HFFc6 (cell line): ENCODE data around the gene CDH5. TPM values are rescaled to one million over a fixed set of nuclear protein-coding genes. Genes with fewer than 3 reads are reported as not detected.

Experiments
- DNase-seq: peaks from one replicate; pipeline ENCODE4 v3.0.0-alpha.2; 2018
- H3K27ac Mint-ChIP-seq: 2 replicates; pipeline ENCODE4 v1.8.0; 2020; ENCODE audit warnings: mild to moderate bottlenecking, mixed read lengths
- H3K27me3 Mint-ChIP-seq: 2 replicates; pipeline ENCODE4 v1.8.0; 2021; ENCODE audit warnings: mild to moderate bottlenecking, moderate library complexity, mixed read lengths; ENCODE audit not compliant: insufficient read depth
- H3K36me3 Mint-ChIP-seq: 2 replicates; pipeline ENCODE4 v1.8.0; 2021; ENCODE audit warnings: low read depth, mixed read lengths
- H3K4me1 Mint-ChIP-seq: 2 replicates; pipeline ENCODE4 v1.8.0; 2020; ENCODE audit warnings: low read depth, mixed read lengths
- H3K4me3 Mint-ChIP-seq: 2 replicates; pipeline ENCODE4 v1.8.0; 2020; ENCODE audit warnings: mild to moderate bottlenecking, moderate library complexity, mixed read lengths
- H3K9me3 Mint-ChIP-seq: 2 replicates; pipeline ENCODE4 v1.8.0; 2020; ENCODE audit warnings: mild to moderate bottlenecking, mixed read lengths
- total RNA-seq, 6 experiments: library from RNA; stranded (reverse); fragmentation: NEBNext Ultra II Directional; extraction: Animal tissue kit (Norgen Biotek cat#: 25700); gene quantifications; 2 replicates in 1 of 6; 3 replicates in 5 of 6; pipeline ENCODE4 v1.2.3, GENCODE V29; 2021
- TF ChIP-seq, protein P1 (sequence below): fragments of 200-600 bp; sonication (generic); IDR thresholded peaks from 2 replicates; pipeline ENCODE4 v1.5.0; 2021; ENCODE audit warnings: antibody characterized with exemption, mild to moderate bottlenecking

The CDH5 gene
- total RNA-seq, 6 experiments from 2014 or later, result not detected

DNA sequence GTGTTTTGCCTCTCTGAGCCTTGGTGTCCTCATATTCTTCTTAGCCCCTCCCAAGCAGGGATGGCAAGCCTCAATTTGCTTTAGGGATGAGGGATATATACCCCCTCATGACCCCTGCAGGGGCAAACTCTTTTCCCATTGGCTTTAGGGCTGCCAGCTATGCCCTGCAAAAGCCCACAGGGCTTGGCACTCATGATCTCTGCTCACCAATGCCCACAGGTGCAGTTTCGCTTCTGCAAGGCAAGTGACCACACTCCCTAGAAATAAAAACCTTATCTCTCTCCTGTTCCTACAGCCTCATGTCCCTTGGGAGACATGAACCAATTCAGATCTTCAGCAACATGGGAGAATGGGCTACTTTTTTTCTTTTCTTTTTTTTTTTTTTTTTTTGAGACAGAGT lies 69.4 kb downstream of the CDH5 start:
- Mint-ChIP-seq H3K36me3 (no peaks in the 10 kb centered on the region), H3K4me1 (peaks cover 8% of the 10 kb centered on the region), H3K4me3 (no peak overlapping the region), H3K9me3 (no peaks in the 10 kb centered on the region), H3K27ac (no peak overlapping the region), H3K27me3 (peaks cover 47% of the 10 kb centered on the region)
- TF ChIP-seq, protein P1, sequence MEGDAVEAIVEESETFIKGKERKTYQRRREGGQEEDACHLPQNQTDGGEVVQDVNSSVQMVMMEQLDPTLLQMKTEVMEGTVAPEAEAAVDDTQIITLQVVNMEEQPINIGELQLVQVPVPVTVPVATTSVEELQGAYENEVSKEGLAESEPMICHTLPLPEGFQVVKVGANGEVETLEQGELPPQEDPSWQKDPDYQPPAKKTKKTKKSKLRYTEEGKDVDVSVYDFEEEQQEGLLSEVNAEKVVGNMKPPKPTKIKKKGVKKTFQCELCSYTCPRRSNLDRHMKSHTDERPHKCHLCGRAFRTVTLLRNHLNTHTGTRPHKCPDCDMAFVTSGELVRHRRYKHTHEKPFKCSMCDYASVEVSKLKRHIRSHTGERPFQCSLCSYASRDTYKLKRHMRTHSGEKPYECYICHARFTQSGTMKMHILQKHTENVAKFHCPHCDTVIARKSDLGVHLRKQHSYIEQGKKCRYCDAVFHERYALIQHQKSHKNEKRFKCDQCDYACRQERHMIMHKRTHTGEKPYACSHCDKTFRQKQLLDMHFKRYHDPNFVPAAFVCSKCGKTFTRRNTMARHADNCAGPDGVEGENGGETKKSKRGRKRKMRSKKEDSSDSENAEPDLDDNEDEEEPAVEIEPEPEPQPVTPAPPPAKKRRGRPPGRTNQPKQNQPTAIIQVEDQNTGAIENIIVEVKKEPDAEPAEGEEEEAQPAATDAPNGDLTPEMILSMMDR, result no peak
- DNase-seq, result no peak

DNA sequence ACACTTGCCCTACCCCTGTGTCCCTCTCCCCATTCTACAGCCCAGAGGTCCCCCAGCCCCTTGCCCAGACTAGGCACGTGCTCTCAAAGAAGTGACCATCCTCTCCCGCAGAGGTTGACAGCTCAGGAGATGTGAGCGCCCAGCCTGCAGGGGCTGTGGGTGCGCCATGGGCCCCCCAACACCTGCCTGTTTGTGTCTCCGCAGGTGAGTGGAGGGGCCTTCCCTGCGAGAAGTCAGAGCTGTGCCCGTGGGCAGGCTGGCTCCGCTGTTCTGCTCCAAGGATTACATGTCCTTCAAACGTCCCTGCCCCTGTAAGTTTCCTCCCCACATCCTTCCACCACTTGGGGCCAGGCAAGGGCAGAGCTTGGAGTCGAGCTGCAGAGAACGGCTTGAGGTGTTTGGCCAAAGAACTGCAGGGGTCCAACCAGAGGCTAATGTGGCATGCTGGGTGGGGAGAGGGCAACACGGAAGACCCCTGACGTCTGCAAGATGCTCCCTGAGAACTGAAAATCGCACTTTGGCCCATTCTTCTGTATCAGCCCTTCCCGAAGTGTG lies 71.0 kb downstream of the CDH5 start:
- Mint-ChIP-seq H3K9me3 (no peaks in the 10 kb centered on the region), H3K27ac (no peak overlapping the region), H3K4me1 (peaks cover 22% of the 10 kb centered on the region), H3K36me3 (no peaks in the 10 kb centered on the region), H3K4me3 (no peak overlapping the region), H3K27me3 (peaks cover 37% of the 10 kb centered on the region)
- TF ChIP-seq, protein P1, result no peak
- no peak for DNase-seq

DNA sequence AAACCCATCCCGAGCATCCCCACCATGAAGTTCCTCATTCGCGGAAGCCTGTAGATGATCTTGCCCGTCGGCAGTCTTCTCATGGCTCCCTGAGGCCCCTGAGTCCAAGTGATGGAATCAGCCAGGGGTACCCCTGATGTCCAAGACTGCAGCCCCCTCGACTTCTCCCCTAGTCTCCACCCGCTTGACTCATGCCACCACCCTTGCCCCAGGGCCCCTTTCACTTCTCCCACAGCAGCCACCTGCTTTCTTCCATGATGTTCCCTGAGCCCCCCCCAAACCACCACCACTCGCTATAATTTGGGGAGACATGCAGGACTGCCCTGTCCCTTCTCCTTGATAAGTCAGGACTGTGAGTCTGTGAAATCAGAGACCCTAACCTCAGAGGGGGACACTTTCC lies 72.0 kb downstream of the CDH5 start:
- H3K4me1 Mint-ChIP-seq, result peaks cover 19% of the 10 kb centered on the region
- no peak for DNase-seq
- TF ChIP-seq, protein P1, result no peak
- no peaks in the 10 kb centered on the region for H3K36me3 Mint-ChIP-seq
- peaks cover 37% of the 10 kb centered on the region for H3K27me3 Mint-ChIP-seq
- no peak overlapping the region for H3K4me3 Mint-ChIP-seq
- H3K27ac Mint-ChIP-seq, result no peak overlapping the region
- H3K9me3 Mint-ChIP-seq, result no peaks in the 10 kb centered on the region

DNA sequence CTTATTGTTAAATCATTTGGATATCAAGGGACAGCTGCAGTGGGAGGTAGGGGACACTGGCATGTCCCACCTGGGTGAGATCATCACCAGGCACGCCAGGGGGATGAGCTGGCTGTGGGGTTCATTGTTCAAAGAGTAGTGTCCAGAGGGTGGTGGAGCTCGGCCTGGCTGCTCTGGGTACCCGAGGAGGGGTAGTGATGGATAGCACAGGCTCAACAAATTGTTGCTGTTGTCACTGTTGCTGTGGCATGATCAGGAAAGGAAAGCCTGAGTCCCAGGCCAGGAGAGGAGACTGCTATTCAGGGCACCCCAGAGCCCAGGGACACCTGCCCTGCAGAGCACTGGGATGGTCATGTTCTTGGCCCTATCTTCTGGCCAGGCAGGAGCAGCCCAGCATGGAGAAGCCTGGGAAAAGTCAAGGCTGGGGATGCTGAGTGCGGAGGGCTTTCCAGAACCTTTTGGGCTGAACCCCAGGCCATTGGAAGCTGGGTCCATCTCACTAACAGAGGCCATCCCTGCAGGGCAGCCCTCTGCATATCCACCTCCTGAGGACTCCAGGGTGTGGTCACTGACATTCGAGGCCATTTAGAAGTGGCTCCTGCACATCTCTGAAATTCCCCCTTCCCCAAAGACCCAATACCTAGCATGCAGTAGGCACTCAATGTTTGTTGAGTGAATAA lies 72.7 kb downstream of the CDH5 start:
- H3K4me1 Mint-ChIP-seq, result peaks cover 14% of the 10 kb centered on the region
- no peak for DNase-seq
- no peaks in the 10 kb centered on the region for H3K9me3 Mint-ChIP-seq
- no peak overlapping the region for H3K27ac Mint-ChIP-seq
- TF ChIP-seq, protein P1, result no peak
- no peaks in the 10 kb centered on the region for H3K36me3 Mint-ChIP-seq
- no peak overlapping the region for H3K4me3 Mint-ChIP-seq
- peaks cover 41% of the 10 kb centered on the region for H3K27me3 Mint-ChIP-seq

DNA sequence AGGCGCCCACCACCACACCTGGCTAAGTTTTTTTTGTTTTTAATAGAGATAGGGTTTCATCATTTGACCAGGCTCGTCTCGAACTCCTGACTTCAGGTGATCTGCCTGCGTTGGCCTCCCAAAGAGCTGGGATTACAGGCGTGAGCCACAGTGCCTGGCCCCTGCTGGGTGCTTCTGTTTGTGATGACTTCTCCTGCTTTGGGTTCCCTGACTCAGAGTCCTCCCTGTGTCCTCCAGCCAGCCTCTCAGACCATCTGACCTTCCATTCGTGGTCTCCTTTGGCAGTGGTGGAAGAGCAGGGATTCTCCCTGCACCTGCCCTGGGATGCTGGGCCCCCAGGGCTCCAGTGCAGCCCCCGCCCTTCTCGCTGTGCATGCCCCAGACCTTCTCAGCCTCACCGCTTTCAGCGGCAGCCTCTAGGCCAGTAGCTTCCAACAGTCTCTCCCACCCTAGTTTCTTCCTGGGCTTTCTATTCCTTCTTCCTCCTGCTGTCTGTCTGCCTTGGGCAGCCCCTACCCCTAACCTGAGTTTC lies 73.8 kb downstream of the CDH5 start:
- Mint-ChIP-seq H3K27ac (no peak overlapping the region), H3K4me1 (peaks cover 14% of the 10 kb centered on the region), H3K4me3 (no peak overlapping the region), H3K36me3 (no peaks in the 10 kb centered on the region), H3K27me3 (peaks cover 44% of the 10 kb centered on the region), H3K9me3 (no peaks in the 10 kb centered on the region)
- TF ChIP-seq, protein P1, result no peak
- no peak for DNase-seq
